ENCODE measurements around the gene CELF1. TPM values are rescaled to one million over a fixed set of nuclear protein-coding genes. Genes with fewer than 3 reads are reported as not detected.

CELF1 gene
- total and polyA plus RNA-seq, 2 of the 13 experiments (the other 11 are each of a cell fraction or from before 2014, with no cell fraction given) = 69.0 to 80.1 TPM

DNA sequence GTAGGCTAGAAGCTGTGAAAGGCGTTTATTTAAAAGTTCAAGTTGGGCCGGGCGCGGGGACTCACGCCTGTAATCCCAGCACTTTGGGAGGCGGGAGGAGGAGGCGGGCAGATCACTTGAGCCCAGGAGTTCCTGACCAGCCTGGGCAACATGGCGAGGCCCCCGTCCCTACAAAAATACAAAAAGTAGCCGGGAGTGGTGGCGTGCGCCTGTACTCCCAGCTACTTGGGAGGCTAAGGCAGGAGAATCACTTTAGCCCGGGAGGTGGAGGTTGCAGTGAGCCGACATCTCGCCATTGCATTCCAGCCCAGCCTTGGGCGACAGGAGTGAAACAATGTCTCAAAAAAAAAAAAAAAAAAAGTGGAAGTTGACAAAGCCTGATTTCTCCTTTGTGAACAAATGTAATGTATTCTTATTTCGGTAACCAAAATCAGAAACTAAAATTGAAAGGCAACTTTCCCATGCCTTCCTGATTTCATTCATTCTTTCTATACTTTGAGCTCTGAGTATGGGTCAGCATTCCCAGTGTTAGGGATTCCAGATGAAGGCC, 13.3 kb upstream of the CELF1 start (continued):
- TF ChIP-seq ZNF205 (CRISPR knock-in tag; IDR thresholded peaks at IDR 0.05) = no peak
- peak; percentile 34; the same call in 1 of the 2 replicates for TF ChIP-seq ZMYM3 (CRISPR knock-in tag; IDR thresholded peaks at IDR 0.05)
- TF ChIP-seq RXRB (CRISPR knock-in tag; IDR thresholded peaks at IDR 0.05; ENCODE audit: borderline replicate concordance) = no peak
- no peak for TF ChIP-seq REPIN1 (CRISPR knock-in tag; IDR thresholded peaks at IDR 0.05; ENCODE audit: borderline replicate concordance, low read depth)
- TF ChIP-seq, protein P1, sequence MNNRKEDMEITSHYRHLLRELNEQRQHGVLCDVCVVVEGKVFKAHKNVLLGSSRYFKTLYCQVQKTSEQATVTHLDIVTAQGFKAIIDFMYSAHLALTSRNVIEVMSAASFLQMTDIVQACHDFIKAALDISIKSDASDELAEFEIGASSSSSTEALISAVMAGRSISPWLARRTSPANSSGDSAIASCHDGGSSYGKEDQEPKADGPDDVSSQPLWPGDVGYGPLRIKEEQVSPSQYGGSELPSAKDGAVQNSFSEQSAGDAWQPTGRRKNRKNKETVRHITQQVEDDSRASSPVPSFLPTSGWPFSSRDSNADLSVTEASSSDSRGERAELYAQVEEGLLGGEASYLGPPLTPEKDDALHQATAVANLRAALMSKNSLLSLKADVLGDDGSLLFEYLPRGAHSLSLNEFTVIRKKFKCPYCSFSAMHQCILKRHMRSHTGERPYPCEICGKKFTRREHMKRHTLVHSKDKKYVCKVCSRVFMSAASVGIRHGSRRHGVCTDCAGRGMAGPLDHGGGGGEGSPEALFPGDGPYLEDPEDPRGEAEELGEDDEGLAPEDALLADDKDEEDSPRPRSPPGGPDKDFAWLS (CRISPR knock-in tag; IDR thresholded peaks at IDR 0.05; ENCODE audit: borderline replicate concordance) = no peak
- TF ChIP-seq, protein P2, sequence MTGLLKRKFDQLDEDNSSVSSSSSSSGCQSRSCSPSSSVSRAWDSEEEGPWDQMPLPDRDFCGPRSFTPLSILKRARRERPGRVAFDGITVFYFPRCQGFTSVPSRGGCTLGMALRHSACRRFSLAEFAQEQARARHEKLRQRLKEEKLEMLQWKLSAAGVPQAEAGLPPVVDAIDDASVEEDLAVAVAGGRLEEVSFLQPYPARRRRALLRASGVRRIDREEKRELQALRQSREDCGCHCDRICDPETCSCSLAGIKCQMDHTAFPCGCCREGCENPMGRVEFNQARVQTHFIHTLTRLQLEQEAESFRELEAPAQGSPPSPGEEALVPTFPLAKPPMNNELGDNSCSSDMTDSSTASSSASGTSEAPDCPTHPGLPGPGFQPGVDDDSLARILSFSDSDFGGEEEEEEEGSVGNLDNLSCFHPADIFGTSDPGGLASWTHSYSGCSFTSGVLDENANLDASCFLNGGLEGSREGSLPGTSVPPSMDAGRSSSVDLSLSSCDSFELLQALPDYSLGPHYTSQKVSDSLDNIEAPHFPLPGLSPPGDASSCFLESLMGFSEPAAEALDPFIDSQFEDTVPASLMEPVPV (CRISPR knock-in tag; IDR thresholded peaks at IDR 0.05) = no peak
- TF ChIP-seq, protein P3, sequence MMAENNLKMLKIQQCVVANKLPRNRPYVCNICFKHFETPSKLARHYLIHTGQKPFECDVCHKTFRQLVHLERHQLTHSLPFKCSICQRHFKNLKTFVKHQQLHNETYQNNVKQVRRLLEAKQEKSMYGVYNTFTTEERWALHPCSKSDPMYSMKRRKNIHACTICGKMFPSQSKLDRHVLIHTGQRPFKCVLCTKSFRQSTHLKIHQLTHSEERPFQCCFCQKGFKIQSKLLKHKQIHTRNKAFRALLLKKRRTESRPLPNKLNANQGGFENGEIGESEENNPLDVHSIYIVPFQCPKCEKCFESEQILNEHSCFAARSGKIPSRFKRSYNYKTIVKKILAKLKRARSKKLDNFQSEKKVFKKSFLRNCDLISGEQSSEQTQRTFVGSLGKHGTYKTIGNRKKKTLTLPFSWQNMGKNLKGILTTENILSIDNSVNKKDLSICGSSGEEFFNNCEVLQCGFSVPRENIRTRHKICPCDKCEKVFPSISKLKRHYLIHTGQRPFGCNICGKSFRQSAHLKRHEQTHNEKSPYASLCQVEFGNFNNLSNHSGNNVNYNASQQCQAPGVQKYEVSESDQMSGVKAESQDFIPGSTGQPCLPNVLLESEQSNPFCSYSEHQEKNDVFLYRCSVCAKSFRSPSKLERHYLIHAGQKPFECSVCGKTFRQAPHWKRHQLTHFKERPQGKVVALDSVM (CRISPR knock-in tag; IDR thresholded peaks at IDR 0.05) = 0 out of 2 replicates have a peak, but pooled peaks have one; percentile 7
- TF ChIP-seq PRPF4 (IDR thresholded peaks at IDR 0.05; ENCODE audit: low read depth, low read length, poor library complexity, severe bottlenecking) = no peak
- TF ChIP-seq TCF7L2 (IDR thresholded peaks at IDR 0.05; ENCODE audit: low read depth, low read length) = no peak
- TF ChIP-seq MXI1 (IDR thresholded peaks at IDR 0.05; ENCODE audit: borderline replicate concordance, low read depth, low read length) = no peak
- 0 out of 2 replicates have a peak, but pooled peaks have one; percentile 3 for TF ChIP-seq MAZ (IDR thresholded peaks at IDR 0.05; ENCODE audit: borderline replicate concordance, low read depth, low read length)
- TF ChIP-seq MAZ (CRISPR knock-in tag; IDR thresholded peaks at IDR 0.05; ENCODE audit: low read depth) = no peak
- TF ChIP-seq ZNF33A (CRISPR knock-in tag; IDR thresholded peaks at IDR 0.05; ENCODE audit: borderline replicate concordance) = no peak
- TF ChIP-seq ZFP62 (CRISPR knock-in tag; IDR thresholded peaks at IDR 0.05) = no peak
- no peak for TF ChIP-seq PAWR (CRISPR knock-in tag; IDR thresholded peaks at IDR 0.05; ENCODE audit: borderline replicate concordance)
- 0 out of 2 replicates have a peak, but pooled peaks have one; percentile 34 for TF ChIP-seq ZNF136 (CRISPR knock-in tag; IDR thresholded peaks at IDR 0.05; ENCODE audit: low read depth)
- TF ChIP-seq RBM39 (IDR thresholded peaks at IDR 0.05; ENCODE audit: low read depth, low read length, poor library complexity, severe bottlenecking) = peak; percentile 20
